ENCODE measurements around the gene UROC1. TPM values are rescaled to one million over a fixed set of nuclear protein-coding genes. Genes with fewer than 3 reads are reported as not detected.

The UROC1 gene
- total and polyA plus RNA-seq, 2 experiments from 2014 or later = not detected

- peaks cover 2% of the 10 kb centered on the region; the same call in 1 of the 3 replicates for H3K4me1 Mint-ChIP-seq
- DNase-seq (ENCODE audit: low spot score) = no peak
Measured at GRCh38 chr3:126512916-126513650, 4.5 kb downstream of the UROC1 start.

More at GRCh38 chr3:126512916-126513650, 4.5 kb downstream of the UROC1 start:
- ATAC-seq = no peak
- no peak overlapping the region for H3K27ac Mint-ChIP-seq
- Histone ChIP-seq H3F3A (replicated peaks; ENCODE audit: low read depth) (no peaks in the 10 kb centered on the region), H3K27ac (ENCODE audit: low read depth) (no peak overlapping the region), H2AFZ (no peak overlapping the region), H3K4me3 (no peak overlapping the region), H3K4me2 (no peak overlapping the region), H3K79me2 (replicated peaks; ENCODE audit: insufficient read depth) (no peaks in the 10 kb centered on the region), H3K36me3 (ENCODE audit: insufficient read depth) (no peaks in the 10 kb centered on the region), H3K9me2 (ENCODE audit: insufficient read depth) (no peaks in the 10 kb centered on the region), H3K4me1 (ENCODE audit: insufficient read depth) (no peaks in the 10 kb centered on the region), H3K27me3 (ENCODE audit: insufficient read depth) (no peaks in the 10 kb centered on the region), H4K20me1 (replicated peaks; ENCODE audit: insufficient read depth) (no peaks in the 10 kb centered on the region)
- H3K4me3 Mint-ChIP-seq = no peak overlapping the region
- H3K9me3 Mint-ChIP-seq = no peaks in the 10 kb centered on the region
- no peaks in the 10 kb centered on the region for H3K36me3 Mint-ChIP-seq (ENCODE audit: low read depth)
- TF ChIP-seq ZNF462 (CRISPR knock-in tag; IDR thresholded peaks at IDR 0.05) (no peak), CTCF (conservative IDR thresholded peaks at IDR 0.05; ENCODE audit: low read depth in 2 of 2) (no peak), JUNB (IDR thresholded peaks at IDR 0.05; ENCODE audit: unreplicated experiment) (no peak), EZH2 (IDR thresholded peaks at IDR 0.05; ENCODE audit: low read depth, unreplicated experiment) (no peak), ETS1 (IDR thresholded peaks at IDR 0.05) (no peak), NANOG (IDR thresholded peaks at IDR 0.05; ENCODE audit: borderline replicate concordance) (no peak), ZNF114 (CRISPR knock-in tag; IDR thresholded peaks at IDR 0.05) (no peak), EZH2phosphoT487 (IDR thresholded peaks at IDR 0.05; ENCODE audit: unreplicated experiment) (no peak), CREB1 (CRISPR knock-in tag; IDR thresholded peaks at IDR 0.05; ENCODE audit: low read depth) (no peak), ZNF331 (CRISPR knock-in tag; IDR thresholded peaks at IDR 0.05; ENCODE audit: low read depth) (no peak), POLR2AphosphoS5 (IDR thresholded peaks at IDR 0.05; ENCODE audit: low read depth) (no peak), REST (IDR thresholded peaks at IDR 0.05; ENCODE audit: unreplicated experiment) (no peak), STAT1 (IDR thresholded peaks at IDR 0.05; ENCODE audit: unreplicated experiment) (no peak)
- peaks cover 6% of the 10 kb centered on the region for H3K27me3 Mint-ChIP-seq (ENCODE audit: insufficient read depth, low read depth, poor library complexity)
